GM12875 (cell line): Measurements from ENCODE around the gene MIOX.
"Not testable (repeated sequence)": the region's sequence is repeated elsewhere in the genome, so short reads cannot be mapped to it uniquely, and the experiment has no call there.

Experiments used
- H3K4me3 ChIP-seq: one replicate; pipeline ENCODE4 v1.5.1; 2011; ENCODE audit warnings: low read depth, low read length, control low read depth
- TF ChIP-seq, protein P1 (sequence below): IDR thresholded peaks from 2 replicates; pipeline ENCODE4 v1.5.1; 2011; ENCODE audit warnings: low read depth, mild to moderate bottlenecking, control low read depth, inconsistent platforms, low read length, moderate library complexity, borderline replicate concordance; ENCODE audit not compliant: insufficient read depth

Gene MIOX

GRCh38 chr22:50516068-50516467 is 29.4 kb downstream of the MIOX start:
- TF ChIP-seq, protein P1, sequence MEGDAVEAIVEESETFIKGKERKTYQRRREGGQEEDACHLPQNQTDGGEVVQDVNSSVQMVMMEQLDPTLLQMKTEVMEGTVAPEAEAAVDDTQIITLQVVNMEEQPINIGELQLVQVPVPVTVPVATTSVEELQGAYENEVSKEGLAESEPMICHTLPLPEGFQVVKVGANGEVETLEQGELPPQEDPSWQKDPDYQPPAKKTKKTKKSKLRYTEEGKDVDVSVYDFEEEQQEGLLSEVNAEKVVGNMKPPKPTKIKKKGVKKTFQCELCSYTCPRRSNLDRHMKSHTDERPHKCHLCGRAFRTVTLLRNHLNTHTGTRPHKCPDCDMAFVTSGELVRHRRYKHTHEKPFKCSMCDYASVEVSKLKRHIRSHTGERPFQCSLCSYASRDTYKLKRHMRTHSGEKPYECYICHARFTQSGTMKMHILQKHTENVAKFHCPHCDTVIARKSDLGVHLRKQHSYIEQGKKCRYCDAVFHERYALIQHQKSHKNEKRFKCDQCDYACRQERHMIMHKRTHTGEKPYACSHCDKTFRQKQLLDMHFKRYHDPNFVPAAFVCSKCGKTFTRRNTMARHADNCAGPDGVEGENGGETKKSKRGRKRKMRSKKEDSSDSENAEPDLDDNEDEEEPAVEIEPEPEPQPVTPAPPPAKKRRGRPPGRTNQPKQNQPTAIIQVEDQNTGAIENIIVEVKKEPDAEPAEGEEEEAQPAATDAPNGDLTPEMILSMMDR = no peak

GRCh38 chr22:50516891-50517290 is 30.2 kb downstream of the MIOX start:
- TF ChIP-seq, protein P1 = no peak
- H3K4me3 ChIP-seq = no peak overlapping the region

More at GRCh38 chr22:50516068-50516467, 29.4 kb downstream of the MIOX start:
- no peak overlapping the region for H3K4me3 ChIP-seq

DNA sequence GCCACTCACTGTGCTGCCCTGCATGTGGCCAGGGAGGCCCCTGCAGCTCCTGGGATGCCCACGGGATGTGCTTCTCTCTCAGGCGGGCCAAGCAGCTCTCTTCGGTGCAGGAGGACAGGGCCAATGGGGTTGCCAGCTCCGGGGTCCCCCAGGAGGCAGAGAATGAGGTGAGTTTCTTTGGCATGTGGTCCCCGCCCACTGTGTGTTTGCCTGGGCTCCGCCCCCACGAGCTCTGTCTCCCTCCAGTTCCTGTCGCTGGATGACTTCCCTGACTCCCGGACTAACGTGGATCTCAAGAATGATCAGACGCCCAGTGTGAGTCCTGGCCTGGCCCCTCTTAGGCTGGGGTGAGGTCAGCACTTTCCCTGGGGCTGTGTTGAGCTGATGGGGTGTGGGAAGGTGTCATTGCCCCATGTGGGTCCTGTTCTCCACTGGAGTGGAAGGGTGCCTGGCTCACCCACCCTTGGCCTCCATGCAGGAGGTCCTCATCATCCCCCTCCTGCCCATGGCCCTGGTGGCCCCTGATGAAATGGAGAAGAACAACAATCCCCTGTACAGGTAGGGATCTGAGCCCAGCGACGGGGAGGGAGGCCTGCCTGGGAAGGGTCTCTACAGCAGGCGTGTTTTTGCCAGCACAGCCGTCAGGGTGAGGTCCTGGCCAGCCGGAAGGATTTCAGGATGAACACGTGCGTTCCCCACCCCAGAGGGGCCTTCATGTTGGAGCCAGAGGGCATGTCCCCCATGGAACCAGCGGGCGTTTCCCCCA is 31.0 kb downstream of the MIOX start:
- no peak overlapping the region for H3K4me3 ChIP-seq

DNA sequence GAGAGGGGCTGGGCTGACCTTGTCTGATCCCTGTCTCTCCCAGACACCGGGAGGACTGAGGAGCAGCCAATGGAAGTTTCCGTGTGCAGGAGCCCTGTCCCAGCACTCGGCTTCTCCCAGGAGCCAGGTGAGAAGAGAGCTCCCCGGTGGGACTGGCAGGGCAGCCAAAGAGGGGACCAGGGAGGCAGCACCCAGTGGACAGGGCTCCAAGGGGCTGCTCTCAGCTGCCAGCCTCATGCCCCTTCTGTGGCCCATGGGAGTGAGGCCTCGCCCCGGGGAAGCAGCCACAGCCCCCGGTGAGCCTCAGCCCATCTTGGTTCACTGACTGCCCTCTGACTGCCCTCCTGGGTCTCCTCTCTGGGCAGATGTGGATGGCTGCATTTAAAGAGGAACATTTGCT is 31.9 kb downstream of the MIOX start:
- TF ChIP-seq, protein P1 = no peak
- no peak overlapping the region for H3K4me3 ChIP-seq

More for the DNA sequence above, 31.0 kb downstream of the MIOX start:
- TF ChIP-seq, protein P1 = no peak

GRCh38 chr22:50519151-50519550 is 32.5 kb downstream of the MIOX start:
- TF ChIP-seq, protein P1 = no peak
- H3K4me3 ChIP-seq = no peak overlapping the region

DNA sequence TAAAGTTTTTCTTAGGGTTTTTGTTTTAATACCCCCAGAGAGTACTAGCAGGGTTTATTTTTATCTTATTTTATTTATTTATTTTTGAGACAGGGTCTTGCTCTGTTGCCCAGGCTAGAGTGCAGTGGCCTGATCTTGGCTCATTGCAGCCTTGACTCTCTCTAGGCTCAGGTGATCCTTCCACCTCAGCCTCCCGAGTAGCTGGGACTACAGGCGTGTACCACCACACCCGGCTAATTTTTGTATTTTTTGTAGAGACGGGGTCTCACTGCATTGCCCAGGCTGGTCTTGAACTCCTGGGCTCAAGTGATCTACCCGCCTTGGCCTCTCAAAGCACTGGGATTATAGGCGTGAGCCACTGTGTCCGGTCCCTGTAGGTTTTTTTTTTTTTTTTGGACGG is 33.5 kb downstream of the MIOX start:
- not testable (repeated sequence) for H3K4me3 ChIP-seq

DNA sequence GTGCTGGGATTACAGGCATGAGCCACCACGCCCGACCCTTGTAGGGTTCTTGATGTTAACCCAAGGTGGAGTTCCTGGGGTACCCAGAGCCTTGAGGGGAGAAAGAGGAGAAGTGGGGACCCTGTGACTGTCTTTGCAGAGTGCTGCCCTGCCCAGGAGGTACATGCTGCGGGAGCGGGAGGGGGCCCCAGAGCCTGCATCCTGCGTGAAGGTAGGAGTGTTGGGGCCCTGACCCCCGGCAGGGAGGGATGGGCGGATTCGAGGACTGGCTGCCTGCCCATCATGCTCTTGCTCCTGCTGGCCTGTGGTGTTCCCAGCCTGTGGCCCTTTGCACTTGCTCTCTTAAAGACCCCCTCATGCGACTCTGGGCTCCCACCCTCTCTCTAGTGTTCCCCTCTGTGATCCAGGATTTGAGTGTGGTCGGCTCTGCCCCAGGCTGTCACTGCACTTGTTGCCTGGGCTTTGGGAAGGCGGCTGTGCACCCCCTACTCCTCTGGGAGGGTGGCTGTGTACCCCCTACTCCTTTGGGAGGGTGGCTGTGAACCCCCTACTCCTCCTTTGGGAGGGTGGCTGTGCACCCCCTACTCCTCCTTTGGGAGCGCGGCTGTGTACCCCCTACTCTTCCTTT is 34.3 kb downstream of the MIOX start:
- H3K4me3 ChIP-seq = no peak overlapping the region

More for the DNA sequence above, 34.3 kb downstream of the MIOX start:
- TF ChIP-seq, protein P1 = no peak
